Measurements from ENCODE around the gene VARS1.

DNA sequence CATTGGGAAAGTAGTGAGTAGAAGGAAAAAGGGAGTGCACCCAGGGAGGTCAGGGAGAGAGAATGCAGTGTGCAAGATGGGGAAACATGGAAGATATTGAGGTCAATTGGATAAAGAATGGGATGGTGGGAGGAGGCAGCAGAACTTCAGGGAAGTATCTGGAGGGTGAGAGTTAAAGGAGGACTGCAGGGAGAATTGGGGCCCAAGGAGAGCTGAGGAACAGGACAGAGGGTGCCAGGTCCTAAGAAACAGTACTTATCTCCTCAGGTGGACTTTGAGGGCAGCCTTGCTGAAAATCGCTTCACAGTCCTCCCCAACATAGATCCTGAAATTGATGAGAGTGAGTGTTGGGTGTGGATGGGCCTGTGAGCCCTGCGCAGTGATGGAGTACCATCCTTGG lies 37.3 kb downstream of the VARS1 start:
- TF ChIP-seq CTCF (IDR thresholded peaks at IDR 0.05; ENCODE audit: low read depth, low read length, poor library complexity, severe bottlenecking), result no peak
- TF ChIP-seq EZH2phosphoT487 (IDR thresholded peaks at IDR 0.05; ENCODE audit: borderline replicate concordance, low read length), result no peak

All from DOHH2 (cell line).